Measurements from ENCODE around the gene CLECL1.
A peak's percentile ranks its signal among the peaks of the same experiment; 100 is the strongest.

DNA sequence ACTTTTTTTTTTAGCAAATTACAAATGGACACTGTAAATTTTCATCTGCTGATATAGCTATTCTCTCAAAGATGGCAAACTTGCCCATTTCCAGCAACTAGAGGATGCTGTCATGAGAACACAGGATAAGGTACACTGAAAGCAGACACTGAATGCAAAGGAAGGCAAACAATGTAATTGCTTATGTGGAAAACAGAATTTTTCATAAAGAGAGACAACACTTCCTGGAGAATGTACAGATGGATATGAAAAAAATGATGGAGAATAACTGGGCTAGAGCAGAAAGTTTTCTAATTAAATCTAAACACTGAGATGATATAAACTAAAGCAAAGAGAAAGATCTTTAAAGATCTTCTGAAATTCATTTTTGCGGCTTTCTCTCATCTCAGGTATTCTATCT is 27.2 kb upstream of the CLECL1 start:
- no peak for TF ChIP-seq POLR2A (IDR thresholded peaks at IDR 0.05)
- peak in 1 of 3 donors; percentile 19 for TF ChIP-seq POLR2AphosphoS5 (IDR thresholded peaks at IDR 0.05)
- TF ChIP-seq CTCF (IDR thresholded peaks at IDR 0.05 in 8 of 11, conservative IDR thresholded peaks at IDR 0.05 in 3 of 11): no peak
